Lung (tissue), 12 donors: ENCODE results near the gene ZFAND6. TPM values are rescaled to one million over a fixed set of nuclear protein-coding genes. Genes with fewer than 3 reads are reported as not detected.

ENCODE experiments used
- ATAC-seq: fragments of 200-7000 bp; cut with Tn5 transposase; one replicate; pipeline ENCODE4 v1.9.1; 2020; ENCODE audit warnings: moderate number of reproducible peaks; ENCODE audit not compliant: insufficient read depth, low FRiP score
- DNase-seq, 3 donors: peaks; one replicate each; pipeline ENCODE4 v3.0.0-alpha.2; 2013 to 2017
- H3K27ac ChIP-seq, 2 donors: one replicate each; pipeline ENCODE4 v1.5.1; 2013; ENCODE audit warnings: mild to moderate bottlenecking in 2 of 2, moderate library complexity in 2 of 2, control low read depth in 1 of 2, inconsistent platforms in 1 of 2, low read depth in 1 of 2, low read length in 1 of 2
- H3K27me3 ChIP-seq, 3 donors: one replicate each; pipeline ENCODE4 v1.5.1; 2013; ENCODE audit warnings: low read length in 2 of 3; ENCODE audit not compliant: control insufficient read depth in 3 of 3, insufficient read depth in 3 of 3
- H3K36me3 ChIP-seq, 4 donors: one replicate each; pipeline ENCODE4 v1.5.1; 2013; ENCODE audit warnings: low read length in 4 of 4, mild to moderate bottlenecking in 1 of 4, moderate library complexity in 1 of 4; ENCODE audit not compliant: control insufficient read depth in 4 of 4, insufficient read depth in 4 of 4
- H3K4me1 ChIP-seq, 5 donors: one replicate each; pipeline ENCODE4 v1.5.1; 2013; ENCODE audit warnings: low read length in 5 of 5, mild to moderate bottlenecking in 2 of 5, moderate library complexity in 1 of 5; ENCODE audit not compliant: control insufficient read depth in 5 of 5, insufficient read depth in 5 of 5
- H3K4me3 ChIP-seq: one replicate; pipeline ENCODE4 v1.5.1; 2013; ENCODE audit warnings: mild to moderate bottlenecking, control low read depth, moderate library complexity
- H3K9ac ChIP-seq, 2 donors: one replicate each; pipeline ENCODE4 v1.5.1; 2013; ENCODE audit warnings: low read length in 2 of 2, control low read depth in 1 of 2; ENCODE audit not compliant: insufficient read depth in 1 of 2
- H3K9me3 ChIP-seq, 4 donors: one replicate each; pipeline ENCODE4 v1.5.1; 2013; ENCODE audit warnings: low read length in 3 of 4, mild to moderate bottlenecking in 1 of 4, moderate library complexity in 1 of 4; ENCODE audit not compliant: control insufficient read depth in 4 of 4, insufficient read depth in 3 of 4
- WGBS, 2 donors: extraction: QIAGEN DNeasy Blood & Tissue Kit; methylation state at CpG; one replicate each; pipeline ENCODE4 v1.1.7; 2013; 5-methylcytosine and 5-hydroxymethylcytosine counted together
- polyA plus RNA-seq, 2 donors: library from polyadenylated mRNA; stranded (reverse); fragments of 200-250 nt; gene quantifications; one replicate each; pipeline ENCODE4 v1.2.1, GENCODE V29; 2013
- total RNA-seq, 2 donors: library from RNA; depleted of rRNA in 1 of 2; stranded (reverse); fragments of >200 nt in 1 of 2; gene quantifications; one replicate each; pipeline ENCODE4 v1.2.1, GENCODE V29; 2014 to 2021
- TF ChIP-seq, protein P1 (sequence below): IDR thresholded peaks from 2 replicates; pipeline ENCODE4 v1.5.1; 2012; ENCODE audit warnings: mild to moderate bottlenecking; ENCODE audit errors: control extremely low read depth, extremely low read depth
- donor health status: control.
- donor health status: control.
- donor health status: Bipolar disorder and iron deficiency.
- donor health status: healthy.
- donor health status: DM: yes; HTN: yes; CAD: no.

Gene ZFAND6
- total and polyA plus RNA-seq, 4 donors = 49.6 to 160 (median 81.4) TPM

DNA sequence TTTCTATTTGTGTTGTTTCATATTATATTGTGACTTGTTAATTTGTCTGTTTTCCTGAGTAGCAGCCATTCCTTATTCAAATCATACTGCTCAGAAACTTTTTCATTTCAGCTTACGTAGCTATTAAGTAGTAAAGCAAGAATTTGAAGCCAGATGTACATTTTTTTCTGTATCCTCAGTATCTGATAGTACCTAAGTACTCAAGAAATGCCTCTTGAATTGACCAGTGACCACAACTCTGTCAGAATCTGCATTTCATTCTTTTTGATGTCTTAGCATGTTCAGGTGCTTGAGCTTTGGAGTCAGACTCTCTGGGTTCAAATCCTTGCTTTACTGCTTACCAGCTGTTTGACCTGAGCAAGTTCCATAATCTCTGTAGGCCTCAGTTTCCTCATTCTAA, 30.6 kb downstream of the ZFAND6 start:
- Histone ChIP-seq H3K36me3 (peaks cover 0 to 1% (median 0%) of the 10 kb centered on the region in 4 donors), H3K4me1 (peaks cover 0 to 10% (median 4%) of the 10 kb centered on the region in 5 donors), H3K9me3 (no peaks in the 10 kb centered on the region), H3K4me3 (no peak overlapping the region), H3K27me3 (no peaks in the 10 kb centered on the region), H3K9ac (no peak overlapping the region), H3K27ac (no peak overlapping the region)
- ATAC-seq = no peak
- WGBS, 2 donors = 94 to 95% methylated on average over 1 of the region's 1 CpG
- TF ChIP-seq, protein P1, sequence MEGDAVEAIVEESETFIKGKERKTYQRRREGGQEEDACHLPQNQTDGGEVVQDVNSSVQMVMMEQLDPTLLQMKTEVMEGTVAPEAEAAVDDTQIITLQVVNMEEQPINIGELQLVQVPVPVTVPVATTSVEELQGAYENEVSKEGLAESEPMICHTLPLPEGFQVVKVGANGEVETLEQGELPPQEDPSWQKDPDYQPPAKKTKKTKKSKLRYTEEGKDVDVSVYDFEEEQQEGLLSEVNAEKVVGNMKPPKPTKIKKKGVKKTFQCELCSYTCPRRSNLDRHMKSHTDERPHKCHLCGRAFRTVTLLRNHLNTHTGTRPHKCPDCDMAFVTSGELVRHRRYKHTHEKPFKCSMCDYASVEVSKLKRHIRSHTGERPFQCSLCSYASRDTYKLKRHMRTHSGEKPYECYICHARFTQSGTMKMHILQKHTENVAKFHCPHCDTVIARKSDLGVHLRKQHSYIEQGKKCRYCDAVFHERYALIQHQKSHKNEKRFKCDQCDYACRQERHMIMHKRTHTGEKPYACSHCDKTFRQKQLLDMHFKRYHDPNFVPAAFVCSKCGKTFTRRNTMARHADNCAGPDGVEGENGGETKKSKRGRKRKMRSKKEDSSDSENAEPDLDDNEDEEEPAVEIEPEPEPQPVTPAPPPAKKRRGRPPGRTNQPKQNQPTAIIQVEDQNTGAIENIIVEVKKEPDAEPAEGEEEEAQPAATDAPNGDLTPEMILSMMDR = no peak
- no peak for DNase-seq

DNA sequence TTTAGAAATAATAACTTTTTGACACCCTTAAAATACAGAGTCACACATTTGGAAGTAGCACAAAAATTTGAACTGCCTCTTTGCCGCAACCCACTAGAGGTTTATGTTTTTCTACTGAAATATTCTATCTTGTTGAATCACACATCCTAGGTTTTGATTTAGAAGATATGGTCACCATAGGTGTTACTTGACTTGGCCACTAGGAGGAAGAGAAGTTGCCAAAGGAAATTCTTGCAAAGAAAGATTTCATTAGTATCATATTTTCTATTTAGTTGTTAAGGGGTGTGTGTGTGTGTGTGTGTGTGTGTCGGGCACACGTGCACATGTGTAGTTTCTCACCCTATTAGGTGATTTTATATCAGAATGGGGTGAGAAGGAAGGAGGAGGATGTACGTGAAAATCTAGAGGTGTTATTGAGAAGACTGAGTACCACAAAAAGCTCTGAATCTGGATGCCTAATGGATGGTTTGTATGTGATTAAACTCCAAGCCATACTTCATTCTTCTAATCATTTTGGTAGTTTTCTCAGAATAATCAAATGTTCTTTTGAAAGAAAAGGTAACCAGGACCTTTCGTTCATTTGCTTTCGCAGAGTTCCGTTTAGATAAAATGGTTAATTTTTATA, 31.5 kb downstream of the ZFAND6 start:
- ATAC-seq = no peak
- no peak overlapping the region for H3K27ac ChIP-seq
- no peak overlapping the region for H3K4me3 ChIP-seq
- H3K4me1 ChIP-seq = peaks cover 0 to 12% (median 7%) of the 10 kb centered on the region in 5 donors
- no peaks in the 10 kb centered on the region for H3K27me3 ChIP-seq
- WGBS, 2 donors = 71 to 88% methylated on average over 7 of the region's 7 CpGs
- peaks cover 0 to 1% (median 0%) of the 10 kb centered on the region in 4 donors for H3K36me3 ChIP-seq
- DNase-seq = no peak
- TF ChIP-seq, protein P1 = no peak
- no peak overlapping the region for H3K9ac ChIP-seq
- H3K9me3 ChIP-seq = no peaks in the 10 kb centered on the region

DNA sequence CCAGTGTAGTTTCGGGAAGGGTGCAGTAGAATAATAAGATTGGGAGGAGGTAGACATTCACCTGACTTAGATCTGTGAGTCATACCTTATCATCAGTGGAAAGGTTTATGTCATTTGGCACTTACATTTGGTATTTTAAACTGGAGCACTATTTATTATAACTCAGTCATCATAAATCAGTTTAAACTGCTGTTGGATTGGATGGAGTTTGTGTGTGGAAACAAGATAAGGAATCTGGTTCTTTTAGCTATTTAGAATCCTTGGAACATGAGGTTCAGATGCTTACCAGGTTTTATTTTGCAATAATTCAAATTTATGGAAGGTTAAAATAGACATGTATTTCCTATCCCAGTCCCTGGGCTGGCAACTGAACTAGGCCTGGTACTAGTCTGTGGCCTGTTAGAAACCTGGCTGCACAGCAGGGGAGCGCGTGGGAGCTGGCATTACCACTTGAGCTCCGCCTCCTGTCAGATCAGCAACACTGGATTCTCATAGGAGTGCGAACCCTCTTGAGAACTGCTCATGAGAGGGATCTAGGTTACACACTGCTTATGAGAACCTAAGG, 34.5 kb downstream of the ZFAND6 start:
- no peak for DNase-seq
- peaks cover 0 to 1% (median 0%) of the 10 kb centered on the region in 4 donors for H3K36me3 ChIP-seq
- no peak overlapping the region for H3K27ac ChIP-seq
- TF ChIP-seq, protein P1 = no peak
- H3K9me3 ChIP-seq = no peaks in the 10 kb centered on the region
- H3K4me1 ChIP-seq = peaks cover 2 to 12% (median 7%) of the 10 kb centered on the region in 5 donors
- no peak overlapping the region for H3K4me3 ChIP-seq
- peak; percentile 53 for ATAC-seq
- 68 to 76% methylated on average over 5 of the region's 5 CpGs for WGBS, 2 donors
- no peaks in the 10 kb centered on the region for H3K27me3 ChIP-seq
- no peak overlapping the region for H3K9ac ChIP-seq

DNA sequence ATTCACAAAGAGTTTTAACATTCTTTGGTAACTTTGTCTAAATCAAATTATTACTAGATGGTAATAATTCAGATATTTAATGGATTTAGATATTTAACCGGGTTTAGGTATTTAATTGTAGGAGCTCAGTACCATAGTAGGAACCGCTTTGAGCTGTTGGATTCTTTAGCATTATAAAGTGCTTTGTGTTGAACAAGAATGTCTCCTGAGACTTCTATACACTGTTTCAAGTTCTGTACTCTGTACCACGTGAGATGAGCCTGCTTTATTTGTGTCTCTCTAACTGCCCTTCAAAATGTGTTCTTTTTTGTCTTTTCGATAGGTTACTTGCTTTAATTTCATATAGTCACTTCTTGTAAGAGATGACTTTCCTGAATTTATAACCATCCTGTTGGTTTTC, 36.0 kb downstream of the ZFAND6 start:
- Histone ChIP-seq H3K27me3 (no peaks in the 10 kb centered on the region), H3K9me3 (no peaks in the 10 kb centered on the region), H3K36me3 (peaks cover 0 to 1% (median 0%) of the 10 kb centered on the region in 4 donors), H3K9ac (no peak overlapping the region), H3K27ac (no peak overlapping the region), H3K4me1 (peaks cover 4 to 12% (median 7%) of the 10 kb centered on the region in 5 donors), H3K4me3 (no peak overlapping the region)
- DNase-seq = no peak
- no peak for ATAC-seq
- TF ChIP-seq, protein P1 = no peak
- WGBS, 2 donors = 84 to 91% methylated on average over 4 of the region's 4 CpGs
